ENCODE data around the gene TRIM66.

TRIM66 gene

GRCh38 chr11:8713760-8714454, 31.4 kb upstream of the TRIM66 start:
- no peak for DNase-seq

GRCh38 chr11:8712506-8712905, 30.0 kb upstream of the TRIM66 start:
- no peak for DNase-seq

GRCh38 chr11:8711895-8712442, 29.5 kb upstream of the TRIM66 start:
- DNase-seq: no peak

GRCh38 chr11:8709777-8710176, 27.3 kb upstream of the TRIM66 start:
- no peak for DNase-seq

- DNase-seq: no peak
Observed at GRCh38 chr11:8709002-8709672, 26.7 kb upstream of the TRIM66 start.

- DNase-seq: no peak
Observed at GRCh38 chr11:8707541-8708191, 25.2 kb upstream of the TRIM66 start.

GRCh38 chr11:8706673-8707432, 24.4 kb upstream of the TRIM66 start:
- no peak for DNase-seq

GRCh38 chr11:8705146-8705545, 22.7 kb upstream of the TRIM66 start:
- no peak for DNase-seq

GRCh38 chr11:8704136-8704535, 21.7 kb upstream of the TRIM66 start:
- no peak for DNase-seq

GRCh38 chr11:8702598-8702915, 20.1 kb upstream of the TRIM66 start:
- no peak for DNase-seq

GRCh38 chr11:8701891-8702597, 19.6 kb upstream of the TRIM66 start:
- no peak for DNase-seq

GRCh38 chr11:8699903-8700302, 17.4 kb upstream of the TRIM66 start:
- no peak for DNase-seq

- DNase-seq: no peak
Observed at GRCh38 chr11:8698917-8699441, 16.5 kb upstream of the TRIM66 start.

GRCh38 chr11:8698379-8698851, 15.9 kb upstream of the TRIM66 start:
- no peak for DNase-seq

GRCh38 chr11:8697054-8697453, 14.6 kb upstream of the TRIM66 start:
- DNase-seq: no peak

GRCh38 chr11:8694137-8694536, 11.7 kb upstream of the TRIM66 start:
- no peak for DNase-seq

- no peak for DNase-seq
Observed at GRCh38 chr11:8693555-8693954, 11.1 kb upstream of the TRIM66 start.

- DNase-seq: no peak
Observed at GRCh38 chr11:8693010-8693551, 10.6 kb upstream of the TRIM66 start.

GRCh38 chr11:8692417-8692816, 10.0 kb upstream of the TRIM66 start:
- DNase-seq: no peak

GRCh38 chr11:8691601-8692000, 9.1 kb upstream of the TRIM66 start:
- no peak for DNase-seq

- DNase-seq: no peak
Observed at GRCh38 chr11:8690374-8691342, 8.2 kb upstream of the TRIM66 start.

Measured in CD4-positive, alpha-beta T cell treated with Interferon alpha-2 for 1 hour (primary cell).